ENCODE measurements around the gene POLQ. TPM values are rescaled to one million over a fixed set of nuclear protein-coding genes. Genes with fewer than 3 reads are reported as not detected.

The POLQ gene
- total RNA-seq, 3 donors from 2014 or later (not counting 1 experiment from before 2014, with no cell fraction given) = 0.66 to 1.2 (median 0.70) TPM

DNA sequence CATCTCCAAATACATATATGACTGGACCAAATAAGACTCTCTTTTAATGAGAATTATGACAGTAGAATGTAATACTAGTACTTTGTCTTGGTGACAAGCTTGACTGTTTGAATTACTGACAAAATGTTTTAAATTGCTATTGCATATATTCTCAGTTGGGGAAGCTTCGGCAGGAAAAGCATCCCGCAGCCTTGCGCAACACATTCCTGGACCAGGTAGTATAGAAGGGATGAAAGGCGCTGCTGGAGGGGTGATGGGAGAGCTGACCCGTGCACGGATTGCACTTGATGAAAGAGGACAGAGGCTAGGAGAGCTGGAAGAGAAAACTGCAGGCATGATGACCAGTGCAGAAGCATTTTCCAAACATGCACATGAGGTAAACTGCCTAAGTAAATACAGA lies 127.6 kb downstream of the POLQ start:
- H3K4me1 Mint-ChIP-seq = no peaks in the 10 kb centered on the region

DNA sequence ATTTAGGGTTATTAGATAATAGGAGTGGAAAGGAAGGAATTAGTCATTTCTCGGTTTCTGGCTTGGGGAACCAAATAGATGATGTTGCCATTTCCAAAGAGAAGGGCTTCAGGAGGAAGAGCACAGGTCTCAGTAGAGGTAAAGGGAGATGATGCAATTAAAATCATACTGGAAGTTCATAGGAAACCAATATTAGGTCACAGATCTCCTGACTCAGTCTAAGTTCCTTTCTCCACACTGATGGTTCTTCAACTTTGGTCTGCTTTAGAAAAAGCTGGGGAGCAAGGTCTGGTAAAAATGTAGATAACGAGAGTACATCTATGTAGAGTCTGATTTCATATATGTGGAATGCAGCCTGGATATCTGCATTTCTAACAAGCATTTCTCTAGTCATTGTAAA lies 130.9 kb downstream of the POLQ start:
- H3K36me3 Mint-ChIP-seq = no peaks in the 10 kb centered on the region
- WGBS (ENCODE audit: insufficient coverage) = 100% methylated on average over 1 of the region's 2 CpGs
- H3K4me1 Mint-ChIP-seq = no peaks in the 10 kb centered on the region
- Histone ChIP-seq H3K27me3 (ENCODE audit: control insufficient read depth, insufficient read depth, low read length) (no peaks in the 10 kb centered on the region), H3K27ac (ENCODE audit: low read length) (no peak overlapping the region), H3K4me3 (ENCODE audit: low read length) (no peak overlapping the region), H3K36me3 (ENCODE audit: control insufficient read depth, insufficient read depth, low read length) (no peaks in the 10 kb centered on the region), H3K9me3 (ENCODE audit: control insufficient read depth, insufficient read depth, low read length) (no peaks in the 10 kb centered on the region), H3K4me1 (ENCODE audit: control insufficient read depth, insufficient read depth, low read length) (no peaks in the 10 kb centered on the region)
- intact Hi-C loops (cut with micrococcal nuclease) = no loop called here
- H3K27me3 Mint-ChIP-seq (ENCODE audit: low read depth in 2 of 2) = peaks cover 0 to 3% of the 10 kb centered on the region in 2 donors
- DNase-seq = no peak
- H3K9me3 Mint-ChIP-seq = no peaks in the 10 kb centered on the region
- TF ChIP-seq, protein P1, sequence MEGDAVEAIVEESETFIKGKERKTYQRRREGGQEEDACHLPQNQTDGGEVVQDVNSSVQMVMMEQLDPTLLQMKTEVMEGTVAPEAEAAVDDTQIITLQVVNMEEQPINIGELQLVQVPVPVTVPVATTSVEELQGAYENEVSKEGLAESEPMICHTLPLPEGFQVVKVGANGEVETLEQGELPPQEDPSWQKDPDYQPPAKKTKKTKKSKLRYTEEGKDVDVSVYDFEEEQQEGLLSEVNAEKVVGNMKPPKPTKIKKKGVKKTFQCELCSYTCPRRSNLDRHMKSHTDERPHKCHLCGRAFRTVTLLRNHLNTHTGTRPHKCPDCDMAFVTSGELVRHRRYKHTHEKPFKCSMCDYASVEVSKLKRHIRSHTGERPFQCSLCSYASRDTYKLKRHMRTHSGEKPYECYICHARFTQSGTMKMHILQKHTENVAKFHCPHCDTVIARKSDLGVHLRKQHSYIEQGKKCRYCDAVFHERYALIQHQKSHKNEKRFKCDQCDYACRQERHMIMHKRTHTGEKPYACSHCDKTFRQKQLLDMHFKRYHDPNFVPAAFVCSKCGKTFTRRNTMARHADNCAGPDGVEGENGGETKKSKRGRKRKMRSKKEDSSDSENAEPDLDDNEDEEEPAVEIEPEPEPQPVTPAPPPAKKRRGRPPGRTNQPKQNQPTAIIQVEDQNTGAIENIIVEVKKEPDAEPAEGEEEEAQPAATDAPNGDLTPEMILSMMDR (IDR thresholded peaks at IDR 0.05) = no peak
- ATAC-seq = no peak
- no peak overlapping the region for H3K27ac Mint-ChIP-seq
- H3K4me3 Mint-ChIP-seq = no peak overlapping the region

More for the DNA sequence above, 127.6 kb downstream of the POLQ start:
- WGBS (ENCODE audit: insufficient coverage) = 98% methylated on average over 6 of the region's 6 CpGs
- Mint-ChIP-seq H3K27ac (no peak overlapping the region), H3K9me3 (no peaks in the 10 kb centered on the region), H3K4me3 (no peak overlapping the region), H3K27me3 (ENCODE audit: low read depth in 2 of 2) (peaks cover 0 to 3% of the 10 kb centered on the region in 2 donors), H3K36me3 (no peaks in the 10 kb centered on the region)
- TF ChIP-seq, protein P1 (IDR thresholded peaks at IDR 0.05) = no peak
- Histone ChIP-seq H3K27ac (ENCODE audit: low read length) (no peak overlapping the region), H3K9me3 (ENCODE audit: control insufficient read depth, insufficient read depth, low read length) (no peaks in the 10 kb centered on the region), H3K4me1 (ENCODE audit: control insufficient read depth, insufficient read depth, low read length) (no peaks in the 10 kb centered on the region), H3K4me3 (ENCODE audit: low read length) (no peak overlapping the region), H3K36me3 (ENCODE audit: control insufficient read depth, insufficient read depth, low read length) (no peaks in the 10 kb centered on the region), H3K27me3 (ENCODE audit: control insufficient read depth, insufficient read depth, low read length) (no peaks in the 10 kb centered on the region)
- ATAC-seq (no peak), DNase-seq (no peak)
- intact Hi-C loops (cut with micrococcal nuclease) = no loop called here

DNA sequence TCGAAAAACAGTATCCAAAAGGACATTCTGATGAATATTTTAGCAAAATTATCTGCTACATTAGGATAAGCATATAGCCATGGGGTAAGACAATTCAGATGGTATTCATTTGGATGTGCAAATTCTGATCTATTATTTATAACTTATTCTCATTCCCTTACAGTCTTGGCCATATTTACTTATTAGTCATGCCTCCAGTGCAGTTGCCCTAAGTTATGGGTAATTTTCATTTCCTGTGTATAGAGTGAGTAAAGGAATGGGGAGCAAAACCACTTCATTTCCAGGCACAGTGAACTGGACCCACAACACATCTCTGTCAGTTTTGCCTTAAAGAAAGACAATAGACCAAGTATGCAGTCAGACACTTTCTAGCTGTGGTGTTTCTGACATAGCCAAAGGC lies 134.3 kb downstream of the POLQ start:
- Histone ChIP-seq H3K4me1 (ENCODE audit: control insufficient read depth, insufficient read depth, low read length) (no peaks in the 10 kb centered on the region), H3K27me3 (ENCODE audit: control insufficient read depth, insufficient read depth, low read length) (no peaks in the 10 kb centered on the region), H3K9me3 (ENCODE audit: control insufficient read depth, insufficient read depth, low read length) (no peaks in the 10 kb centered on the region), H3K36me3 (ENCODE audit: control insufficient read depth, insufficient read depth, low read length) (no peaks in the 10 kb centered on the region), H3K27ac (ENCODE audit: low read length) (no peak overlapping the region), H3K4me3 (ENCODE audit: low read length) (no peak overlapping the region)
- ATAC-seq (no peak), DNase-seq (no peak)
- intact Hi-C loops (cut with micrococcal nuclease) = no loop called here
- Mint-ChIP-seq H3K4me3 (no peak overlapping the region), H3K9me3 (no peaks in the 10 kb centered on the region), H3K27ac (no peak overlapping the region), H3K36me3 (no peaks in the 10 kb centered on the region), H3K27me3 (ENCODE audit: low read depth in 2 of 2) (peaks cover 0 to 9% of the 10 kb centered on the region in 2 donors), H3K4me1 (no peaks in the 10 kb centered on the region)
- WGBS (ENCODE audit: insufficient coverage) = 100% methylated on average over 1 of the region's 1 CpG
- TF ChIP-seq, protein P1 (IDR thresholded peaks at IDR 0.05) = no peak

DNA sequence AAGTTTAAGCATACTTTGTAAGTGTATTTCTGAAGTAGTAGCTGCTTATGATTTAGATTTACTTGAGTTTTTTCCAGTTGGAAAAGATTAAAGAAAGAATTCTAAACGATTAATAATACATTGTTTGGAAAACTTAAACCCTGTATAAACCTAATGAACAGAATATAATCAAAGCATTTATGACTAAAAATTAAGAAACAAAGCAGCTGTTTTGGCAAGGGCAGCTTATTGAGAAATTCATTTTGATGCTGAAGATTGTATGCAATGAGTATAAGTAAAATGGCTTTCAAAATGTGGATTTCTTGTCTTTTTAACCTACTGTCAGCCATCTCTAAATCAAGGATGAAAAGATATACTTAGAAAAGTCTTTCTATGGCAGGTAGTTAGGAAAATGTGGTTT lies 140.2 kb downstream of the POLQ start:
- no peaks in the 10 kb centered on the region for H3K9me3 ChIP-seq (ENCODE audit: control insufficient read depth, insufficient read depth, low read length)
- Mint-ChIP-seq H3K9me3 (no peaks in the 10 kb centered on the region), H3K27ac (no peak overlapping the region), H3K4me3 (no peak overlapping the region), H3K27me3 (ENCODE audit: low read depth in 2 of 2) (peaks cover 0 to 7% of the 10 kb centered on the region in 2 donors), H3K4me1 (no peaks in the 10 kb centered on the region), H3K36me3 (no peaks in the 10 kb centered on the region)
- intact Hi-C loops (cut with micrococcal nuclease) = no loop called here
- TF ChIP-seq, protein P1 (IDR thresholded peaks at IDR 0.05) = no peak
- no peak overlapping the region for H3K4me3 ChIP-seq (ENCODE audit: low read length)
- no peaks in the 10 kb centered on the region for H3K27me3 ChIP-seq (ENCODE audit: control insufficient read depth, insufficient read depth, low read length)
- H3K4me1 ChIP-seq (ENCODE audit: control insufficient read depth, insufficient read depth, low read length) = no peaks in the 10 kb centered on the region
- ATAC-seq (no peak), DNase-seq (no peak)
- H3K27ac ChIP-seq (ENCODE audit: low read length) = no peak overlapping the region
- no peaks in the 10 kb centered on the region for H3K36me3 ChIP-seq (ENCODE audit: control insufficient read depth, insufficient read depth, low read length)
- no CpG with 5 or more reads among the region's 1 CpG for WGBS (ENCODE audit: insufficient coverage)

Measured in natural killer cell (primary cell).